LHCN-M2 (cell line): ENCODE results near the gene TTLL1. TPM values are rescaled to one million over a fixed set of nuclear protein-coding genes. Genes with fewer than 3 reads are reported as not detected.
"Not testable (repeated sequence)": the region's sequence is repeated elsewhere in the genome, so short reads cannot be mapped to it uniquely, and the experiment has no call there.

ENCODE experiments used
- DNase-seq: peaks from one replicate; pipeline ENCODE4 v3.0.0-alpha.2; 2012; ENCODE audit warnings: low read depth
- total RNA-seq: library from RNA; depleted of rRNA; stranded (reverse); fragments of >200 nt; gene quantifications from 2 replicates; pipeline ENCODE4 v1.2.3, GENCODE V29; 2014

The TTLL1 gene
- total RNA-seq, 1 experiment from 2014 or later: 13.5 TPM

GRCh38 chr22:43014316-43014868, 74.8 kb downstream of the TTLL1 start:
- DNase-seq: peak; percentile 56

GRCh38 chr22:43013355-43014315, 75.6 kb downstream of the TTLL1 start:
- peak; percentile 49 for DNase-seq

- no peak for DNase-seq
Observed at GRCh38 chr22:43012390-43012789, 76.8 kb downstream of the TTLL1 start.

GRCh38 chr22:43011079-43011478, 78.1 kb downstream of the TTLL1 start:
- DNase-seq: no peak

GRCh38 chr22:43009444-43009843, 79.7 kb downstream of the TTLL1 start:
- no peak for DNase-seq

- DNase-seq: no peak
Observed at GRCh38 chr22:43008921-43009320, 80.3 kb downstream of the TTLL1 start.

GRCh38 chr22:43008509-43008908, 80.7 kb downstream of the TTLL1 start:
- DNase-seq: no peak

GRCh38 chr22:43007519-43008102, 81.6 kb downstream of the TTLL1 start:
- peak; percentile 74 for DNase-seq

- no peak for DNase-seq
Observed at GRCh38 chr22:43006753-43007152, 82.4 kb downstream of the TTLL1 start.

- DNase-seq: no peak
Observed at GRCh38 chr22:43006016-43006505, 83.1 kb downstream of the TTLL1 start.

- no peak for DNase-seq
Observed at GRCh38 chr22:43005106-43005505, 84.1 kb downstream of the TTLL1 start.

- DNase-seq: no peak
Observed at GRCh38 chr22:43004362-43005035, 84.7 kb downstream of the TTLL1 start.

GRCh38 chr22:43002202-43002586, 87.0 kb downstream of the TTLL1 start:
- DNase-seq: peak; percentile 74

GRCh38 chr22:43001271-43002201, 87.7 kb downstream of the TTLL1 start:
- peak; percentile 39 for DNase-seq

GRCh38 chr22:43000441-43001175, 88.6 kb downstream of the TTLL1 start:
- no peak for DNase-seq

- no peak for DNase-seq
Observed at GRCh38 chr22:42997582-42998090, 91.6 kb downstream of the TTLL1 start.

- DNase-seq: no peak
Observed at GRCh38 chr22:42996646-42997365, 92.4 kb downstream of the TTLL1 start.

GRCh38 chr22:42995654-42996053, 93.5 kb downstream of the TTLL1 start:
- not testable (repeated sequence) for DNase-seq
